CD14-positive monocyte (primary cell): ENCODE results near the gene TTC33. TPM values are rescaled to one million over a fixed set of nuclear protein-coding genes. Genes with fewer than 3 reads are reported as not detected.

Source experiments
- DNase-seq, 3 donors: peaks; one replicate each; pipeline ENCODE4 v3.0.0-alpha.2; 2011 to 2022
- H2AFZ ChIP-seq: 2 replicates; pipeline ENCODE4 v1.6.0; 2012; ENCODE audit warnings: mild to moderate bottlenecking, low read depth, low read length, inconsistent platforms; ENCODE audit not compliant: insufficient read depth, poor library complexity, severe bottlenecking
- H3K27ac ChIP-seq, 2 donors: 1 replicate in 1 of 2; 2 replicates in 1 of 2; pipeline ENCODE4 v1.5.1; 2012 to 2013; ENCODE audit warnings: low read length in 2 of 2, control low read depth in 1 of 2, inconsistent platforms in 1 of 2, low read depth in 1 of 2, mild to moderate bottlenecking in 1 of 2
- H3K27me3 ChIP-seq, 2 donors: one replicate each; pipeline versions ENCODE4 v1.6.0 to v1.6.1; 2011 to 2013; ENCODE audit warnings: low read length in 2 of 2; ENCODE audit not compliant: control insufficient read depth in 2 of 2, insufficient read depth in 2 of 2
- H3K36me3 ChIP-seq, 2 donors: replicated peaks in 1 of 2; 1 replicate in 1 of 2; 2 replicates in 1 of 2; pipeline versions ENCODE4 v1.5.1 to v1.6.1; 2012 to 2013; ENCODE audit warnings: low read length in 2 of 2, control low read depth in 1 of 2, inconsistent platforms in 1 of 2, mild to moderate bottlenecking in 1 of 2; ENCODE audit not compliant: insufficient read depth in 2 of 2, control insufficient read depth in 1 of 2
- H3K4me1 ChIP-seq, 2 donors: 1 replicate in 1 of 2; 2 replicates in 1 of 2; pipeline versions ENCODE4 v1.5.1 to v1.6.1; 2012 to 2013; ENCODE audit warnings: low read length in 2 of 2, control low read depth in 1 of 2, inconsistent platforms in 1 of 2, mild to moderate bottlenecking in 1 of 2, moderate library complexity in 1 of 2; ENCODE audit not compliant: insufficient read depth in 2 of 2, control insufficient read depth in 1 of 2
- H3K4me2 ChIP-seq: replicated peaks from 2 replicates; pipeline ENCODE3; 2012; ENCODE audit warnings: low read length, moderate library complexity, mild to moderate bottlenecking; ENCODE audit not compliant: poor library complexity, severe bottlenecking; ENCODE audit errors: extremely low read depth
- H3K4me3 ChIP-seq, 3 experiments: fragments of 200-600 bp in 1 of 3; sonication (generic) in 1 of 3; replicated peaks in 1 of 3; 1 replicate in 2 of 3; 2 replicates in 1 of 3; pipeline ENCODE4 v1.5.1; 2011 to 2013; ENCODE audit warnings: low read length in 3 of 3, mild to moderate bottlenecking in 3 of 3, control low read depth in 2 of 3, low read depth in 2 of 3, inconsistent platforms in 1 of 3, moderate library complexity in 1 of 3
- H3K79me2 ChIP-seq: 2 replicates; pipeline ENCODE4 v1.6.0; 2012; ENCODE audit warnings: mild to moderate bottlenecking, control low read depth, inconsistent platforms, low read length, moderate library complexity; ENCODE audit not compliant: insufficient read depth
- H3K9ac ChIP-seq: 2 replicates; pipeline ENCODE4 v1.6.0; 2017; ENCODE audit warnings: low read length, mild to moderate bottlenecking; ENCODE audit not compliant: insufficient read depth, poor library complexity, severe bottlenecking
- H3K9me3 ChIP-seq, 2 donors: replicated peaks in 1 of 2; 1 replicate in 1 of 2; 2 replicates in 1 of 2; pipeline versions ENCODE4 v1.5.1 to v1.6.1; 2012 to 2013; ENCODE audit warnings: low read length in 2 of 2, control low read depth in 1 of 2; ENCODE audit not compliant: control insufficient read depth in 1 of 2, insufficient read depth in 1 of 2
- H4K20me1 ChIP-seq: 2 replicates; pipeline ENCODE4 v1.6.0; 2012; ENCODE audit warnings: mild to moderate bottlenecking, low read length, control low read depth, moderate library complexity; ENCODE audit not compliant: insufficient read depth
- H3K27ac Mint-ChIP-seq, 7 donors: one replicate each; pipeline ENCODE4 v1.8.0; 2020; ENCODE audit warnings: mild to moderate bottlenecking in 7 of 7, mixed read lengths in 7 of 7, moderate library complexity in 6 of 7, inconsistent platforms in 2 of 7
- H3K27me3 Mint-ChIP-seq, 3 donors: one replicate each; pipeline ENCODE4 v1.8.0; 2021 to 2022; ENCODE audit warnings: low read depth in 3 of 3, mild to moderate bottlenecking in 3 of 3, mixed read lengths in 3 of 3, moderate library complexity in 3 of 3, inconsistent platforms in 1 of 3
- H3K36me3 Mint-ChIP-seq, 2 donors: one replicate each; pipeline ENCODE4 v1.8.0; 2020; ENCODE audit warnings: mixed read lengths in 2 of 2, inconsistent platforms in 1 of 2, mild to moderate bottlenecking in 1 of 2
- H3K4me1 Mint-ChIP-seq: one replicate; pipeline ENCODE4 v1.8.0; 2020; ENCODE audit warnings: mild to moderate bottlenecking, mixed read lengths
- H3K4me3 Mint-ChIP-seq, 2 donors: one replicate each; pipeline ENCODE4 v1.8.0; 2020; ENCODE audit warnings: mild to moderate bottlenecking in 2 of 2, mixed read lengths in 2 of 2, moderate library complexity in 1 of 2
- H3K9me3 Mint-ChIP-seq, 7 donors: one replicate each; pipeline ENCODE4 v1.8.0; 2020 to 2022; ENCODE audit warnings: mixed read lengths in 7 of 7, mild to moderate bottlenecking in 6 of 7, moderate library complexity in 6 of 7, inconsistent platforms in 2 of 7
- CTCF ChIP-seq: fragments of 200-600 bp; IDR thresholded peaks from one replicate; pipeline ENCODE4 v1.8.0; 2022; ENCODE audit warnings: antibody characterized with exemption, mild to moderate bottlenecking
- WGBS: methylation state at CpG from one replicate; pipeline ENCODE4 v1.1.5; 2013; ENCODE audit warnings: missing lambda C conversion rate; ENCODE audit not compliant: insufficient coverage; 5-methylcytosine and 5-hydroxymethylcytosine counted together
- intact Hi-C, 2 donors: fragments of 100-400 bp; cut with micrococcal nuclease; formaldehyde crosslinking; loops; one replicate each; pipeline versions ENCODE4 v1.15.0 to v1.15.1; 2023
- polyA plus RNA-seq, 3 donors: library from polyadenylated mRNA; depleted of rRNA in 1 of 3; unstranded in 2 of 3; stranded (reverse) in 1 of 3; fragments of 300-500 nt in 2 of 3; fragments of >200 nt in 1 of 3; fragmentation: Illumina TruSeq in 2 of 3; gene quantifications; 1 replicate in 2 of 3; 2 replicates in 1 of 3; pipeline ENCODE4 v1.2.3, GENCODE V29; 2012 to 2021

TTC33 gene
- polyA plus RNA-seq, 3 donors, result 1.5 to 11.7 (median 9.4) TPM

DNA sequence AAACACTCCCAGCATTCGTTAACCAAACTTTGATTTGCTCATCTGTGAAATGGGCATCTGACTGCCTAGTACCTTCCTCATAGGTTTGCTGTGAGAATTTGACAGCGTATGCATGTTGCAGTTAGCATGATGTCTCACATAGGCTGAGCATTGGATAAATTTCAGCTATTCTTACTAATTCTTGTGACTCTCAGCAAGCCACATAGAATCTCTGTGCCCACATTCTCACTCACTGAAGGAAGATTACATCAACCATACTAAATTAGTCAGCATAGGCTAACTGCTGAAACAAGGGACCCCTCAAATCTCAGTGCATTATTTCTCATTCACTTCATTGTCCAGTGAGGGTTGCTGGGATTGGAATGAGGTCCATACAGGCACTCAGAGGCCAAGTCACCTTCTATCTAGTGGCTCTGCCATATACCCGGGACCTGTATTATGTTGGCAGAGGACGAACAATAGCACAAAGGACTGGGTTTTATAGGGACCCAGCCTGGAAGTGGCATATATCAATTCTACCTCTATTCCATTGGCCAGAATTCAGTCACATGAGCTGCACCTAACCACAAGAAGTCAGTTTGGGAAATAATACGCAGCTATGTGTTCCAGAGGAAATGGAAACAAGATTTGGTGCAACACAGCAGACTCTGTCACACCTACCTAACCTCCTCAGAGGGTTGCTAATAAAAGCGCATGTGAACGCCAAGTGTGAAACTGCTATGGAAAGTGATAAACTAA is 80.2 kb downstream of the TTC33 start:
- 70% methylated on average over 2 of the region's 7 CpGs for WGBS
- Histone ChIP-seq H3K4me1 (peaks cover 57 to 66% of the 10 kb centered on the region in 2 donors), H3K4me3 (peak overlapping the region in 1 of 3 experiments; percentile 7), H3K9me3 (no peaks in the 10 kb centered on the region), H3K27me3 (no peaks in the 10 kb centered on the region), H3K36me3 (no peaks in the 10 kb centered on the region), H3K4me2 (peak overlapping the region; percentile 11), H4K20me1 (peaks cover 8% of the 10 kb centered on the region), H3K27ac (peak overlapping the region in 1 of 2 donors; percentile 15), H3K79me2 (peaks cover 27% of the 10 kb centered on the region), H2AFZ (no peak overlapping the region), H3K9ac (no peak overlapping the region)
- H3K27ac Mint-ChIP-seq, result no peak overlapping the region
- peaks cover 0 to 4% (median 0%) of the 10 kb centered on the region in 3 donors for H3K27me3 Mint-ChIP-seq
- peaks cover 65% of the 10 kb centered on the region for H3K4me1 Mint-ChIP-seq
- H3K36me3 Mint-ChIP-seq, result peaks cover 0 to 2% of the 10 kb centered on the region in 2 donors
- DNase-seq, result no peak
- no peak overlapping the region for H3K4me3 Mint-ChIP-seq
- TF ChIP-seq CTCF, result no peak
- intact Hi-C loops, result loop anchor here (5.0 to 10.0 kb wide), 2 partner anchors 58 to 61 kb away; no protein-coding TSS in a partner anchor
- H3K9me3 Mint-ChIP-seq, result no peaks in the 10 kb centered on the region

DNA sequence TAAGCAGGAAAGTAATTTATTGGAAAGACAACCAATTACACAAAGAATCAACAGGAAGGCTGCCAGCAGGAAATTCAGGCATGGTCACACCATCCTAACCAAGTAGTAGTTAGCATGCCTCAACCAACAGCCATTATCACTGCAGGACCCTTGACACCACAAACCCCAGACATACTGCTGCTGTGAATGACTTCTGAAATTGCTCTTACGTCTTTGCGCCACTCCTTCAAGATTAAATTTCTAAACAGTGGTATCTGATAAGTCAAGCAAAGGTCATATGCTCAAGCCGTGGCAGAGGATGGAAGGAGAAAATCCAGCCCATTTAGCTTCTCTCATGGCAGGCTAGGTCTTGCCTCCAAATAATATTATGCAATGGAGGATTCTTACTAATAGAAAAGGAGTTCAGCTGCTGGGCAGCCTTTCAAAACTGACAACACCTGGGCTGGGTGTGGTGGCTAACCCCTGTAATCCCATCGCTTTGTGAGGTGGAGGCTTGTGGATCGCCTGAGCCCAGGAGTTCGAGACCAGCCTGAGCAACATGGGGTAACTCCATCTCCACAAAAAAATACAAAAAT is 81.0 kb downstream of the TTC33 start:
- Histone ChIP-seq H4K20me1 (no peaks in the 10 kb centered on the region), H3K27me3 (no peaks in the 10 kb centered on the region), H3K4me2 (no peak overlapping the region), H3K79me2 (peaks cover 19% of the 10 kb centered on the region), H3K27ac (no peak overlapping the region), H3K9me3 (no peaks in the 10 kb centered on the region), H3K9ac (no peak overlapping the region), H2AFZ (no peak overlapping the region), H3K36me3 (no peaks in the 10 kb centered on the region), H3K4me3 (no peak overlapping the region), H3K4me1 (peaks cover 62 to 74% of the 10 kb centered on the region in 2 donors)
- intact Hi-C loops, result loop anchor here (5.0 to 10.0 kb wide), 2 partner anchors 57 to 60 kb away; no protein-coding TSS in a partner anchor
- no peak for TF ChIP-seq CTCF
- DNase-seq, result no peak
- Mint-ChIP-seq H3K4me1 (peaks cover 71% of the 10 kb centered on the region), H3K27me3 (peaks cover 0 to 7% (median 0%) of the 10 kb centered on the region in 3 donors), H3K4me3 (no peak overlapping the region), H3K9me3 (no peaks in the 10 kb centered on the region), H3K36me3 (no peaks in the 10 kb centered on the region), H3K27ac (no peak overlapping the region)
- no CpG with 5 or more reads among the region's 6 CpGs for WGBS
